Naive thymus-derived CD4-positive, alpha-beta T cell (primary cell): ENCODE data around the gene QSOX2. TPM values are rescaled to one million over a fixed set of nuclear protein-coding genes. Genes with fewer than 3 reads are reported as not detected.
A peak's percentile ranks its signal among the peaks of the same experiment; 100 is the strongest.

ENCODE experiments used
- ATAC-seq: fragments of 150-1000 bp; cut with Tn5 transposase; 2 replicates; pipeline ENCODE4 v1.10.0; 2021; ENCODE audit warnings: mild to moderate bottlenecking, moderate library complexity
- CTCF ChIA-PET: fragments of 350-600 bp; sonication (Branson Sonifier 250); formaldehyde crosslinking; loops from one replicate; lab custom pipeline; 2021; ENCODE audit warnings: antibody characterized with exemption; lab: Charles Lee
- POLR2A ChIA-PET: fragments of 350-600 bp; sonication (Branson Sonifier 250); formaldehyde crosslinking; loops from one replicate; lab custom pipeline; 2021; ENCODE audit warnings: antibody characterized with exemption, inconsistent platforms; lab: Charles Lee
- DNase-seq, 9 donors: peaks; one replicate each; pipeline versions ENCODE4 v3.0.0 to v3.0.0-alpha.2; 2020 to 2022; ENCODE audit warnings: mixed read lengths in 1 of 9
- H3K27ac ChIP-seq: one replicate; pipeline ENCODE4 v1.7.0; 2013; ENCODE audit warnings: mild to moderate bottlenecking, low read depth, low read length, moderate library complexity
- H3K27me3 ChIP-seq, 2 donors: one replicate each; pipeline ENCODE4 v1.7.0; 2013; ENCODE audit warnings: low read length in 2 of 2, mild to moderate bottlenecking in 2 of 2, moderate library complexity in 2 of 2; ENCODE audit not compliant: control insufficient read depth in 2 of 2, insufficient read depth in 2 of 2
- H3K36me3 ChIP-seq, 3 experiments: 1 replicate in 2 of 3; 2 replicates in 1 of 3; pipeline ENCODE4 v1.7.0; 2013; ENCODE audit warnings: low read length in 3 of 3, mild to moderate bottlenecking in 3 of 3, moderate library complexity in 1 of 3; ENCODE audit not compliant: insufficient read depth in 3 of 3, control insufficient read depth in 2 of 3
- H3K4me1 ChIP-seq, 2 donors: one replicate each; pipeline ENCODE4 v1.7.0; 2013; ENCODE audit warnings: low read length in 2 of 2, mild to moderate bottlenecking in 2 of 2, moderate library complexity in 1 of 2; ENCODE audit not compliant: control insufficient read depth in 2 of 2, insufficient read depth in 2 of 2
- H3K4me3 ChIP-seq: 2 replicates; pipeline ENCODE4 v1.7.0; 2013; ENCODE audit warnings: mild to moderate bottlenecking, low read length
- H3K9me3 ChIP-seq, 3 experiments: 1 replicate in 2 of 3; 2 replicates in 1 of 3; pipeline ENCODE4 v1.7.0; 2013; ENCODE audit warnings: low read length in 3 of 3; ENCODE audit not compliant: control insufficient read depth in 2 of 3
- H3K27ac Mint-ChIP-seq, 9 donors: one replicate each; pipeline ENCODE4 v1.8.0; 2020 to 2022; ENCODE audit warnings: mixed read lengths in 9 of 9, mild to moderate bottlenecking in 8 of 9, moderate library complexity in 5 of 9, inconsistent platforms in 2 of 9
- H3K27me3 Mint-ChIP-seq, 5 donors: one replicate each; pipeline ENCODE4 v1.8.0; 2021 to 2022; ENCODE audit warnings: mixed read lengths in 5 of 5, mild to moderate bottlenecking in 1 of 5
- H3K36me3 Mint-ChIP-seq, 5 donors: one replicate each; pipeline ENCODE4 v1.8.0; 2020 to 2022; ENCODE audit warnings: mixed read lengths in 5 of 5, mild to moderate bottlenecking in 3 of 5, inconsistent platforms in 1 of 5
- H3K4me1 Mint-ChIP-seq, 7 donors: one replicate each; pipeline ENCODE4 v1.8.0; 2020 to 2022; ENCODE audit warnings: mixed read lengths in 7 of 7, mild to moderate bottlenecking in 3 of 7, inconsistent platforms in 1 of 7
- H3K4me3 Mint-ChIP-seq, 10 donors: one replicate each; pipeline ENCODE4 v1.8.0; 2020 to 2022; ENCODE audit warnings: mild to moderate bottlenecking in 10 of 10, mixed read lengths in 10 of 10, moderate library complexity in 6 of 10, inconsistent platforms in 2 of 10
- H3K9me3 Mint-ChIP-seq, 11 donors: one replicate each; pipeline ENCODE4 v1.8.0; 2020 to 2022; ENCODE audit warnings: mixed read lengths in 11 of 11, mild to moderate bottlenecking in 4 of 11, inconsistent platforms in 1 of 11, moderate library complexity in 1 of 11
- intact Hi-C, 2 donors: fragments of 100-400 bp; cut with micrococcal nuclease; formaldehyde crosslinking; loops; one replicate each; pipeline ENCODE4 v1.15.1; 2023
- polyA plus RNA-seq, 2 donors: library from polyadenylated mRNA; unstranded; fragments of 300-500 nt; fragmentation: Illumina TruSeq; gene quantifications; one replicate each; pipeline ENCODE4 v1.2.3, GENCODE V29; 2021
- total RNA-seq, 6 experiments: library from RNA in 5 of 6; stranded (reverse) in 5 of 6; gene quantifications; 1 replicate in 5 of 6; 2 replicates in 1 of 6; pipeline ENCODE4 v1.2.3 and lab custom pipeline; 2021 to 2026

The QSOX2 gene
- total and polyA plus RNA-seq, 7 experiments from 2014 or later: 0.26 to 15.9 (median 11.9) TPM

DNA sequence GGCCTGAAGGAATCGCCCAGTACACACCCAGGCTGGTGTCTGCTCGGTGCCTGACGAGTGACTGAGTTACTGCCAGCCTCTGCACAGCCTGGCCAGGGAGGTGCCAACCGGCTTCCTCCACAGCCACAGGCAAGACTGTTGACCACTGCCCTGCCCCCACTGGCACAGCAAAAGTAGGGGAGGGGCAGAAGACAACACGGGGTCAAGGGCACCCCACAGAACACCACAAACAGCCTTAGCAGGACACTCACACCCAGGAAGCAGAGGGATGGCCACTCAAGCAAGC lies 40.0 kb downstream of the QSOX2 start:
- H3K4me3 ChIP-seq: no peak overlapping the region
- intact Hi-C loops: no loop called here
- H3K27me3 ChIP-seq: peaks cover 0 to 3% of the 10 kb centered on the region in 2 donors
- POLR2A ChIA-PET: no interaction called here
- H3K4me1 ChIP-seq: no peaks in the 10 kb centered on the region
- Mint-ChIP-seq H3K27me3 (peaks cover 8 to 24% (median 19%) of the 10 kb centered on the region in 5 donors), H3K27ac (no peak overlapping the region), H3K9me3 (peaks cover 0 to 4% (median 0%) of the 10 kb centered on the region in 11 donors), H3K36me3 (peaks cover 4 to 20% (median 9%) of the 10 kb centered on the region in 5 donors), H3K4me3 (no peak overlapping the region), H3K4me1 (peaks cover 0 to 3% (median 0%) of the 10 kb centered on the region in 7 donors)
- DNase-seq: no peak
- H3K27ac ChIP-seq: no peak overlapping the region
- H3K9me3 ChIP-seq: no peaks in the 10 kb centered on the region
- CTCF ChIA-PET: no interaction called here
- peaks cover 0 to 22% (median 0%) of the 10 kb centered on the region in 3 experiments for H3K36me3 ChIP-seq
- no peak for ATAC-seq

DNA sequence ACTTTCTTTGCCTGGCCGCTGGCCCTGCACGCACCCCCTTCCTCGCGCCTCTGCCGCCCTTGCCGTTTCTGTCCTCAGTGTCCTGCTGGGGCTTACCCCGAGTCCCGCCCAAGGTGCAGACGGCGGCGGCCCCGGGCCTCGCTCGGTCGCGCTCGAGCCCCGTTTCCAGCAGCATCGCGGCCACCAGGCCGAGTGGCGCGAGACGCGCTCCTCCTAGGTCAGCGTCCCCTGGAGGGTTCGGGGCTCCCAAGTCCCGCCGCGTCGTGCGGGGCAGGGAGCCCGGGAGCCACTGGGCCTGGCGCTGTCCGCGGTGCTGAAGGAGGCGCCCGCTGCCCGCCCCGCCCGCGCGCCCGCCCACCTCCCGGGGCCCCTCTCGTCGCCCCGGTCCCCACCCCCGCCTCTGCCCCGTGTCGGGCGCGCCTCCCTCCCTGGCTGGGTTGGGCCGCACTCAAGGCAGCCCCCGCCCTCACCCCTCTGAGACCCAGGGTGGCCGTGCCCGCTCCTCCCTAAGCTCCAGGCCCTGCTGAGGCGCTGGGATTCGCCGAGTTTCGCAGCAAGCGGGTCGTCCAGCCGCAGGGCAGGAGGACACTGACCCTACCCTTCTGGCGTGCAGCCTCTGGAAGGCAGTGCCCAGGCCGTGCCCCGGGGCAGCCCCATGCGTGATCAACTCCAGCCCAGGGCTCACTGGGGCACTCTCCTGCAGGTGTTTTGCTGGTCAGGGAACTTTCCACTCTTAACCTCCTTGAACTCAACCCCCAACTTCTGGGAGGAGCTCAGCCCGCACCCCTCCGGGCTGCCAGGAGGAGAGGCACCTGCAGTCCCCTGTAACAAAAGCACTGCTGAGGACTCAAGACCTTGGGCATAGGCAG lies 40.5 kb downstream of the QSOX2 start, which contains the start of gene LHX3:
LHX3 (minus strand) TSS at position 291 of the 869 bp plus-strand sequence; CDS start at position 175, 116 bp downstream.
- ChIA-PET CTCF (interaction anchor here (1.0 kb wide), 1 partner anchor 341 kb away, joined by 3 read pairs; no protein-coding TSS in a partner anchor), POLR2A (no interaction called here)
- peaks cover 12 to 30% (median 24%) of the 10 kb centered on the region in 5 donors for H3K27me3 Mint-ChIP-seq

DNA sequence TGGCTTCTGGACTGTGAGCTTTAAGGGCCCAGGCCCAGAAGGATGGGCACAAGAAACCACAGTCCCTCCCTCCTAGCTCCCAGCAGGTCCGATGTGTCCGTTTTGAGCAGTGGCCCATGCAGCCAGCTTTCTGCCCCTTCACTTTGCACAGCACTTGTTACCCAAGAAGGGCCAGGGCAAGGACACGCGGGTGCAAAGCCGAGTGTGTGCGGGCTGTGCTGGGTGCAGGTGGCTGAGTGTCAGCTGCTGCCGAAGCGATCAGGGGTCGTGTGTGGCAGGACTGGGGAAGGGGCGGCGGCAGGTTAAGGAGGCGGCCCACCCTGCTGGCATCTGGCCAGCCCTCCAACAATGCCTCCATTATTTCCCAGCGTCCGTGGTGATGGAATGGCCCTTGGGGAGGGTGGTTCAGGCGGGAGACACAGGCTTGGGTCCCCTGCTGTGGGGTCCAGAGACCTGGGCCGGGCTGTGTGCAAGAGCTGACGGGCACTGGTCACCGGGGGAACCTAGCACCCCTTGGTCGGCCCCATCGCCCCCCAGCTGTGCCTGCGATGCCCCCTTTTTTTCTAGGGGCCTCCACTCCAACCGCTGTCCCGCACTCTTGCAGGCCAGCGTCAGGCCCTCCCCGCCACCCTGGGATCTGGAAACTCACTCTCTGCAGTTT lies 41.3 kb downstream of the QSOX2 start:
- no peak overlapping the region for H3K27ac Mint-ChIP-seq
- peaks cover 0 to 3% (median 0%) of the 10 kb centered on the region in 7 donors for H3K4me1 Mint-ChIP-seq
- CTCF ChIA-PET: interaction anchor here (1.0 to 1.1 kb wide), 2 partner anchors 10 to 340 kb away, joined by 3 read pairs; no protein-coding TSS in a partner anchor
- H3K9me3 Mint-ChIP-seq: peaks cover 0 to 4% (median 0%) of the 10 kb centered on the region in 11 donors
- no peak overlapping the region for H3K27ac ChIP-seq
- H3K4me3 ChIP-seq: no peak overlapping the region
- no peak for DNase-seq
- peaks cover 12 to 33% (median 24%) of the 10 kb centered on the region in 5 donors for H3K27me3 Mint-ChIP-seq
- H3K9me3 ChIP-seq: no peaks in the 10 kb centered on the region
- POLR2A ChIA-PET: no interaction called here
- peaks cover 0 to 3% of the 10 kb centered on the region in 2 donors for H3K27me3 ChIP-seq
- ATAC-seq: no peak
- H3K36me3 ChIP-seq: peaks cover 0 to 10% (median 0%) of the 10 kb centered on the region in 3 experiments
- H3K36me3 Mint-ChIP-seq: peaks cover 4 to 20% (median 9%) of the 10 kb centered on the region in 5 donors
- no peak overlapping the region for H3K4me3 Mint-ChIP-seq
- intact Hi-C loops: no loop called here
- no peaks in the 10 kb centered on the region for H3K4me1 ChIP-seq

More for the DNA sequence above, 40.5 kb downstream of the QSOX2 start, which contains the start of gene LHX3:
- Histone ChIP-seq H3K27me3 (peaks cover 0 to 3% of the 10 kb centered on the region in 2 donors), H3K36me3 (peaks cover 0 to 18% (median 0%) of the 10 kb centered on the region in 3 experiments), H3K4me1 (no peaks in the 10 kb centered on the region), H3K4me3 (no peak within 1 kb of the TSS), H3K9me3 (no peaks in the 10 kb centered on the region), H3K27ac (no peak within 1 kb of the TSS)
- intact Hi-C loops: no loop called here
- Mint-ChIP-seq H3K9me3 (peaks cover 0 to 4% (median 0%) of the 10 kb centered on the region in 11 donors), H3K27ac (no peak within 1 kb of the TSS), H3K36me3 (peaks cover 4 to 20% (median 9%) of the 10 kb centered on the region in 5 donors), H3K4me1 (peaks cover 0 to 3% (median 0%) of the 10 kb centered on the region in 7 donors), H3K4me3 (no peak within 1 kb of the TSS)
- DNase-seq (peak in 7 of 9 donors; percentile 7 to 47 (median 26)), ATAC-seq (peak; percentile 45)

DNA sequence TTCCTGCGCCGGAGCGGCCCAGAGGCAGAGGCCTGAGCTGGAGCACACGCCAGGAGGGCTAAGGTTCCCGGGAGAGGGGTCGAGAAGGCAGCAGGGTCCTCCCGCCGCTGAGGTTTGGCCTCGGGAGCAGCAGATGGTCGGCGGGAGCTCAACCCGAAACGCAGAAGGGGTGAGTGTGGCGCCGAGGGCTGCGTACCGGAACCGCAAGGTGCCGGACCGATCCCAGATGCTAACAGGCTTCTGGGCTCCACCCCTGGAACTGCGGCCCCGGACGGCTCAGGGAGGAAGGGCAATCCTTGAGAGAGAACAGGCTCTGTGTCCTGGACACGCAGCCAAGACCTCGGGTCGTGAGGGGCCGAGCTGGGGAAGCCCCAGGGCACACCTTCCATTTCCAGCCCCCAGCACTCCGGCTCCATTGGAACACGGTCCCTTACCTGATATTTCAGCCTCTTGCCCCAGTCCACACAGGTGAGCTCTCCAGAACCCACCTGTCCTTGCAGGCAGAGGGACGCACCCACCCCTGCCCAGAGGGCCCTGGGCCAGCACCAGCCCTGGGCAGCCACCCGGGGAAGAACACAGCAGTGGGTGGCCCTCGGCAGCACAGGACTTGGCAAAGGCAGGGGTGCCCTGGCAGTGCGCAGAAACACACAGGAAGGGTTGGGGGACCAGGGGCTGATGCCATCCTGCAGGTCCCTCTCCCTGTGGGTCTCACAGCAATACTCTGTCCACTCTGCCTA lies 42.0 kb downstream of the QSOX2 start:
- H3K27ac Mint-ChIP-seq: no peak overlapping the region
- intact Hi-C loops: no loop called here
- Histone ChIP-seq H3K27ac (no peak overlapping the region), H3K9me3 (no peaks in the 10 kb centered on the region), H3K4me3 (no peak overlapping the region), H3K27me3 (peaks cover 0 to 3% of the 10 kb centered on the region in 2 donors), H3K4me1 (no peaks in the 10 kb centered on the region), H3K36me3 (peaks cover 0 to 3% (median 0%) of the 10 kb centered on the region in 3 experiments)
- no peak for DNase-seq
- ChIA-PET POLR2A (no interaction called here), CTCF (interaction anchor here (1.0 to 1.1 kb wide), 2 partner anchors 11 to 340 kb away, joined by 3 read pairs; no protein-coding TSS in a partner anchor)
- ATAC-seq: no peak
- H3K4me3 Mint-ChIP-seq: peak overlapping the region in 1 of 10 donors; percentile 21
- peaks cover 12 to 34% (median 24%) of the 10 kb centered on the region in 5 donors for H3K27me3 Mint-ChIP-seq
- peaks cover 0 to 4% (median 0%) of the 10 kb centered on the region in 11 donors for H3K9me3 Mint-ChIP-seq
- H3K4me1 Mint-ChIP-seq: peaks cover 0 to 3% (median 0%) of the 10 kb centered on the region in 7 donors
- H3K36me3 Mint-ChIP-seq: peaks cover 4 to 20% (median 9%) of the 10 kb centered on the region in 5 donors

DNA sequence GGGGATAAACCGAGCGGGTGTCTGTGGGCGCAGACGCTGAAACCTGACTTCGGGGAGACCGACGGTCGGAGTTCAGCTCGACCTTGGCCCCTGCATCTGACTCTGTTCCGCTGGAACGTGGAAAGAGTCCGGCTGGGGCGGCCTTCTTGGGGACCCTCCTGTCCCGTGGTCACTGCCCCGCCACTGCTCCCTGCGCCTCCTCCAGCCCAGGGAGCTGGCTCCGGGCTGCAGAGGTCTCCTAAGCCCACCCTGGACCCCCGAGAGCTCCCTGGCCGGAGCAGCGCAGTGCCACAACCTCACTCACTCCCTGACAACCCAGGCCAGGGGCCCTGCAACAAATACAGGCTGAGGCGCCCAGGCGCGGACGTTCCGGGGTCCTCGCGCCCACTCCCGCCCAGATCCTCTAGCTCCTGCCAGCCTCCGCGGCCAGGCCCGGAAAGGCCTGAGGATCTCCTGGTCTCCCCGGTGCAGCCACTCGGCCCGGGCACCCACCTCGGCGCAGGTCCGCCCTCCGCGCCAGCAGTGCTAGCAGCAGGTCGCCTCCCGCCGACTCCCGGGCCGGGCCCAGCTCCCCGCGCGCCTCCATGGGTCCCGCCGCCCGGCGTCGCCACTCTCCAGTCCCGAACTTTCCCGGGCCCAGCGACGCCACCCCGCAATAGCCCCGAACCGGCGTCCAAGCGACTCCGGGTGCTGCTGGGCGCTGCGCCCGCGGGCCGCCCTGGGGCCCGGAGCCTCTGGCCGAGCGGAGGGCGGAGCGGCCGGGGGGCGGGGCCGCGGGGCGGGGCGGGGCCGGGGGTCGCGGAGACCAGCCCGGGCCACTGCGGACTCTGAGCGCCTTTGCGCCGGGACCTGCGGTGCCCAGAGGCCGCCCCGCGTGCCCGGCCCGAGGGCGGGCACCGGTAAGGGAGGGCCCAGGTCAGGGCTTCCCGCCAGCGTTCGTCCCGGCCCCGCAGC lies 42.9 kb downstream of the QSOX2 start:
- Histone ChIP-seq H3K4me3 (no peak overlapping the region), H3K36me3 (no peaks in the 10 kb centered on the region), H3K27me3 (peaks cover 0 to 4% of the 10 kb centered on the region in 2 donors), H3K4me1 (no peaks in the 10 kb centered on the region), H3K27ac (no peak overlapping the region), H3K9me3 (no peaks in the 10 kb centered on the region)
- H3K36me3 Mint-ChIP-seq: peaks cover 4 to 16% (median 9%) of the 10 kb centered on the region in 5 donors
- DNase-seq (no peak), ATAC-seq (no peak)
- H3K4me1 Mint-ChIP-seq: peaks cover 0 to 3% (median 0%) of the 10 kb centered on the region in 7 donors
- H3K4me3 Mint-ChIP-seq: no peak overlapping the region
- peaks cover 0 to 4% (median 0%) of the 10 kb centered on the region in 11 donors for H3K9me3 Mint-ChIP-seq
- no peak overlapping the region for H3K27ac Mint-ChIP-seq
- H3K27me3 Mint-ChIP-seq: peaks cover 16 to 43% (median 29%) of the 10 kb centered on the region in 5 donors
- POLR2A ChIA-PET: no interaction called here
- intact Hi-C loops: no loop called here
- CTCF ChIA-PET: no interaction called here
